HFF-Myc (cell line): ENCODE measurements around the gene ZNF423.
A peak's percentile ranks its signal among the peaks of the same experiment; 100 is the strongest.

Experiments used
- DNase-seq: peaks from one replicate; pipeline ENCODE4 v3.0.0-alpha.2; 2011; ENCODE audit warnings: low read depth; ENCODE audit errors: extremely low read depth
- H3K4me3 ChIP-seq: replicated peaks from 2 replicates; pipeline ENCODE4 v1.5.1; 2011; ENCODE audit warnings: low read depth, mild to moderate bottlenecking, control low read depth, low read length
- TF ChIP-seq, protein P1 (sequence below): IDR thresholded peaks from 2 replicates; pipeline ENCODE4 v1.5.1; 2012; ENCODE audit warnings: mild to moderate bottlenecking, low read depth, low read length, control low read depth; ENCODE audit errors: missing control alignments

The ZNF423 gene

DNA sequence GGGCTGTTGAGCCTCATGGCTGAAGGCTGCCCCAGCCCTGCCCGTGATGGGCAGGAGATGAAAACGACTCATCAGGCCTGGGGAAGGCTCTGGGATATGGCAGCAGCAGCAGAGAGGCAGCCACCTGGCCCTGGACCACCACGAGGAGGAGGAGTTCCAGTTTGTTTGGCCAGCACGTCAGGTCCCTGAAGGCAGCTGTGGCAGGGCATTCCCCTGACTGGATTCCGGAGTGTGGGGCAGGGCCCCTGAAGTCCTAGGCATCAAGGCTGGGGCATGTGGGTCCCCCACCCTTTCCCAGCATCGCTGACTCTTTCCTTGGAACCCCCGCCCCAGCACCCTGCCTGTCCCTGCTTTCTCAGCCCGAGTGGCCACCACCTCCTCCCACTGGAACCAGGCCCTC lies 197.4 kb downstream of the ZNF423 start:
- no peak overlapping the region for H3K4me3 ChIP-seq
- DNase-seq = no peak
- TF ChIP-seq, protein P1, sequence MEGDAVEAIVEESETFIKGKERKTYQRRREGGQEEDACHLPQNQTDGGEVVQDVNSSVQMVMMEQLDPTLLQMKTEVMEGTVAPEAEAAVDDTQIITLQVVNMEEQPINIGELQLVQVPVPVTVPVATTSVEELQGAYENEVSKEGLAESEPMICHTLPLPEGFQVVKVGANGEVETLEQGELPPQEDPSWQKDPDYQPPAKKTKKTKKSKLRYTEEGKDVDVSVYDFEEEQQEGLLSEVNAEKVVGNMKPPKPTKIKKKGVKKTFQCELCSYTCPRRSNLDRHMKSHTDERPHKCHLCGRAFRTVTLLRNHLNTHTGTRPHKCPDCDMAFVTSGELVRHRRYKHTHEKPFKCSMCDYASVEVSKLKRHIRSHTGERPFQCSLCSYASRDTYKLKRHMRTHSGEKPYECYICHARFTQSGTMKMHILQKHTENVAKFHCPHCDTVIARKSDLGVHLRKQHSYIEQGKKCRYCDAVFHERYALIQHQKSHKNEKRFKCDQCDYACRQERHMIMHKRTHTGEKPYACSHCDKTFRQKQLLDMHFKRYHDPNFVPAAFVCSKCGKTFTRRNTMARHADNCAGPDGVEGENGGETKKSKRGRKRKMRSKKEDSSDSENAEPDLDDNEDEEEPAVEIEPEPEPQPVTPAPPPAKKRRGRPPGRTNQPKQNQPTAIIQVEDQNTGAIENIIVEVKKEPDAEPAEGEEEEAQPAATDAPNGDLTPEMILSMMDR = no peak

DNA sequence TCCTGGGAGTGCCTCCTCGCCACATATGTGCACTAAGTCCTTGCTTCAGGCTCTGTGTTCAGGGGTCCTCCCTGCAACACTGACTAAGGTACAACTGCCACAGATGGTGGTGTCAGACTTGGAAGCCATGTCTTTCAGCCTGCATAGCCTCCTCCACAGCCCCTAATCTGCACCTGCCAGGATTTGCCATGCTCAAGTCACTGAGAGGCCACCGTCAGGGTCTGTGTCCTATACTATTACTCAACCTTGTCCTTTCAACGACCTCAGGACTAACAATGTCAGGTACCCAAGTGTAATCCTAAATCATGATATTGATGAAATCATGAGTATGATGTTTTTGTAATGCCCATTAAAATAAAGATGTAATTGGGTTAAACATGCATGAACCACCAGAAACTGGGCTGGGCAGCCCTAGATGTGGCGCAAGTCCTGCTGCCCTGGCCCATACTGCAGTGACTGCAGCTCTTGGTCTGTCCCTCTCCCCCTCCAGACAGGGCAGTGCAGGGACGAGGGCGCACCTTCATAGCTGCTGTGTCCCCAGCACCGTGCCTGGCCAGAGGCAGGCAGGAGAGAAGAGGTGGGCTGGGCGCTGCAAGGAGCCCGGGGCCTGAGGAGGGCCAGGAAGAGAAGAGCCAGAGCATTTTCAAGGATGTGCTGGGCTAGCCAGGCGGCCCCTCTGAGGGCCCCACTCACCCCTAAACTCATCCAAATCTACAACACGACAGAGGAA lies 198.0 kb downstream of the ZNF423 start:
- no peak for DNase-seq
- TF ChIP-seq, protein P1 = no peak

DNA sequence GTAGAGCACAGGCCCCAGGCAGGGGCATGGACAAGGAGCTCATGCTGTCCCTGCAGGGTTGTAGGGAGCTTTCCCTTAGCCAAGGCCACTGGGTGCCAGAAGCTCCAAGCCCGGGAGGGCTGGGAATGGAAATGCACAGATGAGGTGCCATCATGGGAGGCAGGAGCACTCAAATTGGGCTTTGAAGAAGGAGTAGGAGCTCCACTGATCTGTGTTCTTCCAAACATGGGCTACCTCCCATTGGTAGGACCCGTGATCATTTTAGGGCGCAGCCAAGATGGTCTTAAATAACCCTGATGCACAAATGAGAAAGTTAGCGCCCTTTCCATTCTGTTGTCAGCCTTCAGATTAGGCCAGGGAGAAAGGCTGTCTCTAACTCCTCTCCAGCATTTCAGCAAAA lies 201.5 kb downstream of the ZNF423 start:
- TF ChIP-seq, protein P1 = no peak
- DNase-seq = no peak

More for the DNA sequence above, 198.0 kb downstream of the ZNF423 start:
- H3K4me3 ChIP-seq = no peak overlapping the region

DNA sequence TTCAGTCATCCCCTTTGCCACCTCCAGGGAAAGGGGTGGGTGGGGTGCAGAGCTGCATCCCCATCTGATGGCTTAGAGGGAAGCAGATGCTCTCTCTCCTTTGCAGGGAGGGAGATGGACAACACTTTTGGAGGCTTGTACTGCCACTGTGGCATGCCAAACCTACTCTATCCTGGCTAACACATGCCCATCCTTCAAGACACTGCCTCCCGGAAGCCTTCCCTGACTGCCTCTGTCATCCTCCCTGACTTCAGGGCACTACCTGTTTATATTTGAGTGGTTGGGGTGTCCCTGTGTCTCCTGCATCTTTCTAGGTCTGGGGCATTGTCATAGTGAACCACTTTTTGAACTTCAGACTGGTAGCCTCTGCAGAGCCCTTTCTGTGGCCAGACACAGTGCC lies 202.3 kb downstream of the ZNF423 start:
- no peak for DNase-seq

More for the DNA sequence above, 201.5 kb downstream of the ZNF423 start:
- H3K4me3 ChIP-seq = no peak overlapping the region

DNA sequence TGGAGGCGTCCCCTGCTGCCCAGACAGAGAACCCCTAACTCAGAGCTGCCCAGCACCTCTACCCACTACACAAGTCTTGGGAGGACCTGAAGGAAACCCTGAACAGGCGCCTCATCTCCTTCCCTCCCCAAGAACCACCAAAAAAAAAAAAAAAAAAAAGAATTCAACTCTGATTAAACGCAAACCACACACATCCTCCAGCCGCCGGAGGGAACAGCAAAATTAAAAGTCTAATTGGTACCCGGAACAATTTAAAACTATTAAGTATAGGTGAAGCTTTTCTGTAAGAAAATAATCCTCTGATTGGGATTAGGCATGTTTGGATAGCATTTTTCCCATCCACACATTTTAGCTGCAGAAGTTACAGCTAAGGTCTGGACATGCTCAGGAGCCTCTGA lies 202.7 kb downstream of the ZNF423 start:
- no peak overlapping the region for H3K4me3 ChIP-seq
- no peak for DNase-seq
- TF ChIP-seq, protein P1 = no peak

More for the DNA sequence above, 202.3 kb downstream of the ZNF423 start:
- H3K4me3 ChIP-seq = no peak overlapping the region
- TF ChIP-seq, protein P1 = no peak

DNA sequence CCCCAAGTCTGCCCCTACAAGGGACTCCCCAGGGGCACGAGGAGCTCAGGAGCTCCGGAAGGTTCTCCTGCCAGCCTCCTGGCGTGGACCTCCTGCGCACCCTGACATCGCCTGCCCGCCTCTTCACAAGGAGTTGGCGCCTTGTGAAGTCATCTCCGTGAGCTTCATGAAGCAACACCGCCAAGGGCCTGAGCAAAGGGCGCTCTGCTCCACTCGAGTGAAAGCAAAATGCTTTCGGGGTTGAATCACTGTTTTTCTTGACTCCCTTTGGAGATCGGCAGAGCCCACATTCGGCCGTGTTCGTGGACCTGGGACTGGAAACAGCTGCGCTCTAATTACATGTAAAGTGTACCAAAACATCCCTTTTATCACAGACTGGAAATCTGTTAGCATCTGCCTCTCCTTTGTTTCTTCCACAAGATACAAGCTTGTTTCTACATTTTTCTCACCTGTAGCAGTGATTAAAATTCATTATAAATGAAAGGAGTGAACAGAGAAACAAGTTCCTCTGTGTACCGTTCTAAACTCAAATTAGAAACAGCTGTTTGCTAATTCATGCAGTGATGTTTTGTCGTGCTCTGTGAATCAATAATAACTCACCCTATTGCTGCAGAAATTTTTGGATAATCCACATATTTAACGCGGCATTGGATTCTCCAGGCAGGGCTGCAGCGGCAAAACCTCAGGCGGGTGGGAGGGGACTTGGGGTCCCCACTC lies 203.3 kb downstream of the ZNF423 start:
- TF ChIP-seq, protein P1 = no peak
- H3K4me3 ChIP-seq = 0 out of 2 replicates have a peak overlapping the region, but pooled peaks have one; percentile 1
- DNase-seq = no peak
